Measurements from ENCODE around the gene TENM4.

Gene TENM4

GRCh38 chr11:78930810-78931523, 509.9 kb downstream of the TENM4 start:
- H3K27me3 Mint-ChIP-seq (ENCODE audit: low read depth, poor library complexity) = no peaks in the 10 kb centered on the region
- no peak overlapping the region for H3K4me3 Mint-ChIP-seq
- peak overlapping the region; percentile 83 for H3K27ac Mint-ChIP-seq
- TF ChIP-seq CTCF (IDR thresholded peaks at IDR 0.05) = no peak
- DNase-seq = no peak
- H3K36me3 Mint-ChIP-seq (ENCODE audit: low read depth) = peaks cover 49% of the 10 kb centered on the region
- H3K9me3 Mint-ChIP-seq = peaks cover 14% of the 10 kb centered on the region
- H3K4me1 Mint-ChIP-seq = peaks cover 78% of the 10 kb centered on the region

- TF ChIP-seq CTCF (IDR thresholded peaks at IDR 0.05) = no peak
- H3K9me3 Mint-ChIP-seq = peaks cover 14% of the 10 kb centered on the region
- no peak for DNase-seq
- peaks cover 88% of the 10 kb centered on the region for H3K4me1 Mint-ChIP-seq
- H3K4me3 Mint-ChIP-seq = no peak overlapping the region
- peaks cover 43% of the 10 kb centered on the region for H3K36me3 Mint-ChIP-seq (ENCODE audit: low read depth)
- H3K27ac Mint-ChIP-seq = peak overlapping the region; percentile 83
- H3K27me3 Mint-ChIP-seq (ENCODE audit: low read depth, poor library complexity) = no peaks in the 10 kb centered on the region
Measured at GRCh38 chr11:78929906-78930220, 511.0 kb downstream of the TENM4 start.

- no peak for DNase-seq
- Mint-ChIP-seq H3K4me3 (peak overlapping the region; percentile 21), H3K4me1 (peaks cover 85% of the 10 kb centered on the region), H3K36me3 (ENCODE audit: low read depth) (peaks cover 43% of the 10 kb centered on the region), H3K9me3 (peaks cover 10% of the 10 kb centered on the region), H3K27ac (peak overlapping the region; percentile 84), H3K27me3 (ENCODE audit: low read depth, poor library complexity) (no peaks in the 10 kb centered on the region)
- no peak for TF ChIP-seq CTCF (IDR thresholded peaks at IDR 0.05)
Measured at GRCh38 chr11:78929207-78929905, 511.5 kb downstream of the TENM4 start.

- H3K4me3 Mint-ChIP-seq = no peak overlapping the region
- no peak for DNase-seq
- peaks cover 78% of the 10 kb centered on the region for H3K4me1 Mint-ChIP-seq
- H3K27ac Mint-ChIP-seq = no peak overlapping the region
- no peaks in the 10 kb centered on the region for H3K27me3 Mint-ChIP-seq (ENCODE audit: low read depth, poor library complexity)
- H3K36me3 Mint-ChIP-seq (ENCODE audit: low read depth) = peaks cover 32% of the 10 kb centered on the region
- no peak for TF ChIP-seq CTCF (IDR thresholded peaks at IDR 0.05)
- peaks cover 5% of the 10 kb centered on the region for H3K9me3 Mint-ChIP-seq
Measured at GRCh38 chr11:78927511-78927910, 513.3 kb downstream of the TENM4 start.

- Mint-ChIP-seq H3K4me1 (peaks cover 79% of the 10 kb centered on the region), H3K27ac (no peak overlapping the region), H3K27me3 (ENCODE audit: low read depth, poor library complexity) (no peaks in the 10 kb centered on the region), H3K4me3 (no peak overlapping the region), H3K36me3 (ENCODE audit: low read depth) (peaks cover 32% of the 10 kb centered on the region), H3K9me3 (no peaks in the 10 kb centered on the region)
- DNase-seq = no peak
- TF ChIP-seq CTCF (IDR thresholded peaks at IDR 0.05) = no peak
Measured at GRCh38 chr11:78926633-78927338, 514.0 kb downstream of the TENM4 start.

All from nephron progenitor cell (in vitro differentiated cells).